Measurements from ENCODE around the gene ERC2. TPM values are rescaled to one million over a fixed set of nuclear protein-coding genes. Genes with fewer than 3 reads are reported as not detected.

Gene ERC2
- polyA plus RNA-seq, 2 of the 4 experiments (the other 2 are of a cell fraction) = 0.16 TPM; not detected in 1

DNA sequence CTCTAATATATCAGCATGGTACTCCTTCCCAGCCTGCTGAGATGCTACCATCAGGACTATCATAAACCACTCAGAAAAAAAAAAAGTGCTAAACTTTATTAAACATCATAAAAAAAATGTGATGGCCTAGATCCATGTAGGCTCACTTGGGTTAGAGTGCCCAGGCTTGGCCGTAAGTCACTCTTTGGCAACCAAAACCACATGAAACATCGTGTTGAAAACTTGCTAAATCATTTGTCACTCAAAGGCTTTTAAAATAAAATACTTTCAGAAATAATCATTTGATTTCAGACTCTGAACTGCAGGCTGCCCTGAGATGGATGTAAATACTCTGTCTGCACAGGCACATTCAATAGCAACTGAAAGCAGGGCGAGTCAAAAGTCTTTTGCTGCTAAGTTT lies 902.7 kb downstream of the ERC2 start:
- Histone ChIP-seq H3K9me3 (no peaks in the 10 kb centered on the region), H3K4me3 (no peak overlapping the region), H3K4me2 (no peak overlapping the region), H3K4me1 (no peaks in the 10 kb centered on the region), H3K27ac (no peak overlapping the region)
- DNase-seq (ENCODE audit: low read depth in 1 of 2, low spot score in 1 of 2) = no peak
- ChIA-PET POLR2A (no interaction called here), CTCF (no interaction called here)
- ATAC-seq = no peak
- no peak for TF ChIP-seq MAZ (IDR thresholded peaks at IDR 0.05; ENCODE audit: borderline replicate concordance, low read depth, low read length)
- TF ChIP-seq CTCF (IDR thresholded peaks at IDR 0.05) = no peak
- TF ChIP-seq TFCP2L1 (CRISPR knock-in tag; IDR thresholded peaks at IDR 0.05) = no peak
- TF ChIP-seq E2F6 (IDR thresholded peaks at IDR 0.05; ENCODE audit: borderline replicate concordance, low read depth) = no peak
- TF ChIP-seq JUN (IDR thresholded peaks at IDR 0.05) = no peak
- TF ChIP-seq CHD2 (IDR thresholded peaks at IDR 0.05; ENCODE audit: low read length, partially characterized antibody) = no peak
- TF ChIP-seq NPAS2 (CRISPR knock-in tag; IDR thresholded peaks at IDR 0.05; ENCODE audit: borderline replicate concordance) = no peak
- TF ChIP-seq HDAC2 (IDR thresholded peaks at IDR 0.05) = no peak
- TF ChIP-seq EHF (CRISPR knock-in tag; IDR thresholded peaks at IDR 0.05) = no peak
- WGBS (ENCODE audit: missing lambda C conversion rate) = 21% methylated on average over 3 of the region's 3 CpGs
- FAIRE-seq = no peak

DNA sequence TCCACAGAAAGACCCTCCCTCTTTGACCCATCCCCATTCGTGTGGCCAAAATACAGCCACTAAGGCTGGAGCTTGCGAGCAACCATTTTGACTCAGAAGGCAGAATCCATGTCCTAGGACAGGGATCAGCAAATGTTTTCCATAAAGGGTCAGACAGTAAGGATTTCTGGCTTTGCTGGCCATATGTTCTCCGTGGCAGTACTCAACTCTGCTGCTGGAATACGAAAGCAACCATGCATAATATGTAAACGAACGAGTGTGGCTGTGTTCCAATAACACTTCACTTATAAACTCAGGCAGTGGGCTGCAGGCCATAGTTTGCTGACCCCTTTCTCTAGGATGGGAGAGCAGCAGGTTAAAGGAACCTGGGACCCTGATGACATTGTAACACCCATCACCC lies 903.5 kb downstream of the ERC2 start:
- FAIRE-seq (no peak), DNase-seq (ENCODE audit: low read depth in 1 of 2, low spot score in 1 of 2) (no peak), ATAC-seq (no peak)
- POLR2A ChIA-PET = no interaction called here
- no peaks in the 10 kb centered on the region for H3K4me1 ChIP-seq
- CTCF ChIA-PET = no interaction called here
- H3K4me2 ChIP-seq = no peak overlapping the region
- TF ChIP-seq HDAC2 (IDR thresholded peaks at IDR 0.05) = no peak
- TF ChIP-seq, protein P1, sequence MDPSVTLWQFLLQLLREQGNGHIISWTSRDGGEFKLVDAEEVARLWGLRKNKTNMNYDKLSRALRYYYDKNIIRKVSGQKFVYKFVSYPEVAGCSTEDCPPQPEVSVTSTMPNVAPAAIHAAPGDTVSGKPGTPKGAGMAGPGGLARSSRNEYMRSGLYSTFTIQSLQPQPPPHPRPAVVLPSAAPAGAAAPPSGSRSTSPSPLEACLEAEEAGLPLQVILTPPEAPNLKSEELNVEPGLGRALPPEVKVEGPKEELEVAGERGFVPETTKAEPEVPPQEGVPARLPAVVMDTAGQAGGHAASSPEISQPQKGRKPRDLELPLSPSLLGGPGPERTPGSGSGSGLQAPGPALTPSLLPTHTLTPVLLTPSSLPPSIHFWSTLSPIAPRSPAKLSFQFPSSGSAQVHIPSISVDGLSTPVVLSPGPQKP (IDR thresholded peaks at IDR 0.05; ENCODE audit: low read depth, low read length) = no peak
- H3K9me3 ChIP-seq = no peaks in the 10 kb centered on the region
- H3K27ac ChIP-seq = no peak overlapping the region
- no peak overlapping the region for H3K4me3 ChIP-seq
- 31% methylated on average over 6 of the region's 6 CpGs for WGBS (ENCODE audit: missing lambda C conversion rate)

GRCh38 chr3:55562700-55563099 lies 905.6 kb downstream of the ERC2 start:
- H3K4me3 ChIP-seq = no peak overlapping the region
- no peak overlapping the region for H3K4me2 ChIP-seq
- H3K4me1 ChIP-seq = no peaks in the 10 kb centered on the region
- ChIA-PET CTCF (no interaction called here), POLR2A (no interaction called here)
- DNase-seq (ENCODE audit: low read depth in 1 of 2, low spot score in 1 of 2) (no peak), FAIRE-seq (no peak), ATAC-seq (no peak)
- H3K27ac ChIP-seq = no peak overlapping the region
- H3K9me3 ChIP-seq = no peaks in the 10 kb centered on the region
- no peak for TF ChIP-seq RNF2 (IDR thresholded peaks at IDR 0.05; ENCODE audit: borderline replicate concordance, low read depth)
- TF ChIP-seq EP300 (IDR thresholded peaks at IDR 0.05) = no peak
- TF ChIP-seq ZSCAN20 (CRISPR knock-in tag; IDR thresholded peaks at IDR 0.05) = no peak
- no peak for TF ChIP-seq HDAC2 (IDR thresholded peaks at IDR 0.05)
- TF ChIP-seq RAD21 (conservative IDR thresholded peaks at IDR 0.05 in 1 of 2, IDR thresholded peaks at IDR 0.05 in 1 of 2) = no peak
- no peak for TF ChIP-seq HOXA7 (CRISPR knock-in tag; IDR thresholded peaks at IDR 0.05)
- TF ChIP-seq, protein P1 (IDR thresholded peaks at IDR 0.05; ENCODE audit: low read depth, low read length) = no peak
- no peak for TF ChIP-seq ZFP36 (IDR thresholded peaks at IDR 0.05; ENCODE audit: borderline replicate concordance, partially characterized antibody)
- TF ChIP-seq FOSL2 (IDR thresholded peaks at IDR 0.05) = no peak
- TF ChIP-seq FOSL2 (CRISPR knock-in tag; IDR thresholded peaks at IDR 0.05) = no peak
- TF ChIP-seq CHD4 (IDR thresholded peaks at IDR 0.05; ENCODE audit: borderline replicate concordance) = no peak
- no peak for TF ChIP-seq HEYL (CRISPR knock-in tag; IDR thresholded peaks at IDR 0.05)
- TF ChIP-seq HMGXB4 (CRISPR knock-in tag; IDR thresholded peaks at IDR 0.05; ENCODE audit: borderline replicate concordance) = no peak
- TF ChIP-seq, protein P2, sequence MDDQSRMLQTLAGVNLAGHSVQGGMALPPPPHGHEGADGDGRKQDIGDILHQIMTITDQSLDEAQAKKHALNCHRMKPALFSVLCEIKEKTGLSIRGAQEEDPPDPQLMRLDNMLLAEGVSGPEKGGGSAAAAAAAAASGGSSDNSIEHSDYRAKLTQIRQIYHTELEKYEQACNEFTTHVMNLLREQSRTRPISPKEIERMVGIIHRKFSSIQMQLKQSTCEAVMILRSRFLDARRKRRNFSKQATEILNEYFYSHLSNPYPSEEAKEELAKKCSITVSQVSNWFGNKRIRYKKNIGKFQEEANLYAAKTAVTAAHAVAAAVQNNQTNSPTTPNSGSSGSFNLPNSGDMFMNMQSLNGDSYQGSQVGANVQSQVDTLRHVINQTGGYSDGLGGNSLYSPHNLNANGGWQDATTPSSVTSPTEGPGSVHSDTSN (IDR thresholded peaks at IDR 0.05) = no peak
- no peak for TF ChIP-seq POLR2AphosphoS2 (conservative IDR thresholded peaks at IDR 0.05; ENCODE audit: low read length)
- no peak for TF ChIP-seq EHMT2 (IDR thresholded peaks at IDR 0.05; ENCODE audit: low read depth)
- TF ChIP-seq ZNF302 (CRISPR knock-in tag; IDR thresholded peaks at IDR 0.05) = no peak
- TF ChIP-seq CBX8 (IDR thresholded peaks at IDR 0.05) = no peak
- WGBS (ENCODE audit: missing lambda C conversion rate) = 0% methylated on average over 1 of the region's 1 CpG
